ENCODE data around the gene TRRAP.

Gene TRRAP

GRCh38 chr7:98864731-98865453 is 13.4 kb upstream of the TRRAP start:
- H3K4me1 ChIP-seq (ENCODE audit: control insufficient read depth in 1 of 2, insufficient read depth in 2 of 2, low read length in 2 of 2) = no peaks in the 10 kb centered on the region

GRCh38 chr7:98866351-98866750 is 12.0 kb upstream of the TRRAP start:
- H3K4me1 ChIP-seq (ENCODE audit: control insufficient read depth in 1 of 2, insufficient read depth in 2 of 2, low read length in 2 of 2) = no peaks in the 10 kb centered on the region
- no peaks in the 10 kb centered on the region for H3K36me3 ChIP-seq (ENCODE audit: control insufficient read depth in 1 of 2, insufficient read depth in 2 of 2, low read length in 2 of 2)
- H3K9me3 ChIP-seq (ENCODE audit: control insufficient read depth in 1 of 2, low read length in 2 of 2) = no peaks in the 10 kb centered on the region
- no peak overlapping the region for H3K27ac ChIP-seq (ENCODE audit: low read depth, low read length)
- H3K27me3 ChIP-seq (ENCODE audit: control insufficient read depth in 1 of 2, insufficient read depth in 2 of 2, low read length in 2 of 2) = peaks cover 20 to 27% of the 10 kb centered on the region in 2 donors
- H3K4me3 ChIP-seq (ENCODE audit: low read depth in 1 of 2, low read length in 2 of 2) = no peak overlapping the region
- no peak overlapping the region for H3K9ac ChIP-seq (ENCODE audit: low read depth in 1 of 2, low read length in 2 of 2)

More at GRCh38 chr7:98864731-98865453, 13.4 kb upstream of the TRRAP start:
- Histone ChIP-seq H3K27me3 (ENCODE audit: control insufficient read depth in 1 of 2, insufficient read depth in 2 of 2, low read length in 2 of 2) (peaks cover 15 to 16% of the 10 kb centered on the region in 2 donors), H3K9me3 (ENCODE audit: control insufficient read depth in 1 of 2, low read length in 2 of 2) (no peaks in the 10 kb centered on the region), H3K27ac (ENCODE audit: low read depth, low read length) (no peak overlapping the region), H3K4me3 (ENCODE audit: low read depth in 1 of 2, low read length in 2 of 2) (no peak overlapping the region), H3K9ac (ENCODE audit: low read depth in 1 of 2, low read length in 2 of 2) (no peak overlapping the region), H3K36me3 (ENCODE audit: control insufficient read depth in 1 of 2, insufficient read depth in 2 of 2, low read length in 2 of 2) (no peaks in the 10 kb centered on the region)

GRCh38 chr7:98866765-98867164 is 11.6 kb upstream of the TRRAP start:
- peaks cover 24 to 27% of the 10 kb centered on the region in 2 donors for H3K27me3 ChIP-seq (ENCODE audit: control insufficient read depth in 1 of 2, insufficient read depth in 2 of 2, low read length in 2 of 2)
- no peak overlapping the region for H3K27ac ChIP-seq (ENCODE audit: low read depth, low read length)

DNA sequence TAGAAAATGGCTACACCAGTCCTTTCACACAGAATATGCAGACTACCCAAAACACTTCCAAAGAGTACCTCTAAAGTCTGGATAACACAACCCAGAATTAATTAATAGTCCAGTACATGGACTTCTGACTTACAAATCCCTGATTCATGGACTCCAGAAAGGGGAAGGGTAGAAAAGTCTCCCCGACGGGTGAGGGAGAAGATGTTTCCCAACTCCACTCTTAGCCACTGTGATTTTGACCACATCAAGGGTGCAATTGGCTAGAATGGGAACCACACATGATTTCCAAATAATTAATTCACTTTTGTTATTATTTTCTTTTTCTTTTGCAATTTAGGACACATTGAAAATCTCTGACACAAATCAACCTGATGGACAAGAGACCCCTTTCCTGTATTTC is 9.9 kb upstream of the TRRAP start:
- no peak overlapping the region for H3K27ac ChIP-seq (ENCODE audit: low read depth, low read length)
- H3K36me3 ChIP-seq (ENCODE audit: control insufficient read depth in 1 of 2, insufficient read depth in 2 of 2, low read length in 2 of 2) = no peaks in the 10 kb centered on the region
- no peak overlapping the region for H3K9ac ChIP-seq (ENCODE audit: low read depth in 1 of 2, low read length in 2 of 2)
- H3K9me3 ChIP-seq (ENCODE audit: control insufficient read depth in 1 of 2, low read length in 2 of 2) = no peaks in the 10 kb centered on the region
- peaks cover 24 to 27% of the 10 kb centered on the region in 2 donors for H3K27me3 ChIP-seq (ENCODE audit: control insufficient read depth in 1 of 2, insufficient read depth in 2 of 2, low read length in 2 of 2)
- H3K4me3 ChIP-seq (ENCODE audit: low read depth in 1 of 2, low read length in 2 of 2) = no peak overlapping the region
- H3K4me1 ChIP-seq (ENCODE audit: control insufficient read depth in 1 of 2, insufficient read depth in 2 of 2, low read length in 2 of 2) = no peaks in the 10 kb centered on the region

More at GRCh38 chr7:98866765-98867164, 11.6 kb upstream of the TRRAP start:
- no peak overlapping the region for H3K4me3 ChIP-seq (ENCODE audit: low read depth in 1 of 2, low read length in 2 of 2)
- no peak overlapping the region for H3K9ac ChIP-seq (ENCODE audit: low read depth in 1 of 2, low read length in 2 of 2)
- H3K36me3 ChIP-seq (ENCODE audit: control insufficient read depth in 1 of 2, insufficient read depth in 2 of 2, low read length in 2 of 2) = no peaks in the 10 kb centered on the region
- no peaks in the 10 kb centered on the region for H3K4me1 ChIP-seq (ENCODE audit: control insufficient read depth in 1 of 2, insufficient read depth in 2 of 2, low read length in 2 of 2)
- H3K9me3 ChIP-seq (ENCODE audit: control insufficient read depth in 1 of 2, low read length in 2 of 2) = no peaks in the 10 kb centered on the region

GRCh38 chr7:98869027-98869596 is 9.2 kb upstream of the TRRAP start:
- H3K9ac ChIP-seq (ENCODE audit: low read depth in 1 of 2, low read length in 2 of 2) = no peak overlapping the region

GRCh38 chr7:98869597-98870120 is 8.7 kb upstream of the TRRAP start, which contains the start of gene TMEM130:
TMEM130 (minus strand) TSS chr7:98870014; CDS start chr7:98869861, 153 bp downstream.
- H3K27ac ChIP-seq (ENCODE audit: low read depth, low read length) = no peak within 1 kb of the TSS
- H3K9me3 ChIP-seq (ENCODE audit: control insufficient read depth in 1 of 2, low read length in 2 of 2) = no peaks in the 10 kb centered on the region
- H3K27me3 ChIP-seq (ENCODE audit: control insufficient read depth in 1 of 2, insufficient read depth in 2 of 2, low read length in 2 of 2) = peaks cover 24 to 27% of the 10 kb centered on the region in 2 donors
- H3K4me1 ChIP-seq (ENCODE audit: control insufficient read depth in 1 of 2, insufficient read depth in 2 of 2, low read length in 2 of 2) = no peaks in the 10 kb centered on the region
- no peak within 1 kb of the TSS for H3K9ac ChIP-seq (ENCODE audit: low read depth in 1 of 2, low read length in 2 of 2)
- no peaks in the 10 kb centered on the region for H3K36me3 ChIP-seq (ENCODE audit: control insufficient read depth in 1 of 2, insufficient read depth in 2 of 2, low read length in 2 of 2)
- H3K4me3 ChIP-seq (ENCODE audit: low read depth in 1 of 2, low read length in 2 of 2) = no peak within 1 kb of the TSS

More at GRCh38 chr7:98869027-98869596, 9.2 kb upstream of the TRRAP start:
- no peaks in the 10 kb centered on the region for H3K9me3 ChIP-seq (ENCODE audit: control insufficient read depth in 1 of 2, low read length in 2 of 2)
- H3K27ac ChIP-seq (ENCODE audit: low read depth, low read length) = no peak overlapping the region
- no peak overlapping the region for H3K4me3 ChIP-seq (ENCODE audit: low read depth in 1 of 2, low read length in 2 of 2)
- H3K36me3 ChIP-seq (ENCODE audit: control insufficient read depth in 1 of 2, insufficient read depth in 2 of 2, low read length in 2 of 2) = no peaks in the 10 kb centered on the region
- peaks cover 24 to 27% of the 10 kb centered on the region in 2 donors for H3K27me3 ChIP-seq (ENCODE audit: control insufficient read depth in 1 of 2, insufficient read depth in 2 of 2, low read length in 2 of 2)
- no peaks in the 10 kb centered on the region for H3K4me1 ChIP-seq (ENCODE audit: control insufficient read depth in 1 of 2, insufficient read depth in 2 of 2, low read length in 2 of 2)

GRCh38 chr7:98870121-98870651 is 8.1 kb upstream of the TRRAP start:
- H3K27me3 ChIP-seq (ENCODE audit: control insufficient read depth in 1 of 2, insufficient read depth in 2 of 2, low read length in 2 of 2) = peaks cover 24 to 27% of the 10 kb centered on the region in 2 donors
- no peaks in the 10 kb centered on the region for H3K36me3 ChIP-seq (ENCODE audit: control insufficient read depth in 1 of 2, insufficient read depth in 2 of 2, low read length in 2 of 2)
- H3K9ac ChIP-seq (ENCODE audit: low read depth in 1 of 2, low read length in 2 of 2) = no peak overlapping the region
- no peak overlapping the region for H3K27ac ChIP-seq (ENCODE audit: low read depth, low read length)
- no peaks in the 10 kb centered on the region for H3K9me3 ChIP-seq (ENCODE audit: control insufficient read depth in 1 of 2, low read length in 2 of 2)
- no peaks in the 10 kb centered on the region for H3K4me1 ChIP-seq (ENCODE audit: control insufficient read depth in 1 of 2, insufficient read depth in 2 of 2, low read length in 2 of 2)
- H3K4me3 ChIP-seq (ENCODE audit: low read depth in 1 of 2, low read length in 2 of 2) = no peak overlapping the region

DNA sequence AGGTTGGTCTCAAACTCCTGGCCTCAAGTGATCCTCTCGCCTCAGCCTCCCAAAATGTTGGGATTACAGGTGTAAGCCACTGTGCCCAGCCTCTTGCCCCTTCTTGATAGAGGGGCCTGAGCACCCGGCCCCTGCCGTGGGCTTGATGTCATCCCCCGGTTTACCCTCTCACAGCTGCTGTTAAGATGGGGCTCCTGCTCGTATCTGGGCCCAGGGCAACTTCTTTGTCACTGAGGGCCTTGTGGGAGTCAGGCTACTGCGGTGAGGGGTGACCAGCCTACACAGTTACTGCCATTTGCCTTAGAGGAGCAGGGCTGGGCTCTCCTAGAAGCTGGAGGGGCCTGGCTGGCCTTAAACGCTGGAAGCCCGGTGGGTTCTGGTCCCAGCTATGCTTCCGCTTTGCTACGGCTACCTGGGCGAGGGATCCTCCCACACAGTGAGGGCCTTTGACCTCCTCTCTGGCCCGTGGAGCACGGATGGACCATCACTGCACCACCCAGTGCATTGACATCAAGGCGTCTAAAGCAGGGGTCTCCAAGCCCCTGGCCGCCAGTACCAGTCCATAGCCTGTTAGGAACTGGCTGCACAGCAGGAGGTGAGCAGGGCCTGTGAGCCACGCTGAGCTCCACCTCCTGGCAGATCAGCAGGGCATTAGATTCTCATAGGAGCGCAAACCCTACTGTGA is 7.4 kb upstream of the TRRAP start:
- Histone ChIP-seq H3K27me3 (ENCODE audit: control insufficient read depth in 1 of 2, insufficient read depth in 2 of 2, low read length in 2 of 2) (peaks cover 24 to 27% of the 10 kb centered on the region in 2 donors), H3K9me3 (ENCODE audit: control insufficient read depth in 1 of 2, low read length in 2 of 2) (no peaks in the 10 kb centered on the region), H3K4me1 (ENCODE audit: control insufficient read depth in 1 of 2, insufficient read depth in 2 of 2, low read length in 2 of 2) (no peaks in the 10 kb centered on the region), H3K27ac (ENCODE audit: low read depth, low read length) (no peak overlapping the region), H3K36me3 (ENCODE audit: control insufficient read depth in 1 of 2, insufficient read depth in 2 of 2, low read length in 2 of 2) (no peaks in the 10 kb centered on the region), H3K4me3 (ENCODE audit: low read depth in 1 of 2, low read length in 2 of 2) (no peak overlapping the region), H3K9ac (ENCODE audit: low read depth in 1 of 2, low read length in 2 of 2) (no peak overlapping the region)

- no peak overlapping the region for H3K4me3 ChIP-seq (ENCODE audit: low read depth in 1 of 2, low read length in 2 of 2)
- peaks cover 0 to 1% of the 10 kb centered on the region in 2 donors for H3K4me1 ChIP-seq (ENCODE audit: control insufficient read depth in 1 of 2, insufficient read depth in 2 of 2, low read length in 2 of 2)
- no peak overlapping the region for H3K9ac ChIP-seq (ENCODE audit: low read depth in 1 of 2, low read length in 2 of 2)
- peaks cover 23 to 24% of the 10 kb centered on the region in 2 donors for H3K27me3 ChIP-seq (ENCODE audit: control insufficient read depth in 1 of 2, insufficient read depth in 2 of 2, low read length in 2 of 2)
- H3K27ac ChIP-seq (ENCODE audit: low read depth, low read length) = no peak overlapping the region
- no peaks in the 10 kb centered on the region for H3K9me3 ChIP-seq (ENCODE audit: control insufficient read depth in 1 of 2, low read length in 2 of 2)
- no peaks in the 10 kb centered on the region for H3K36me3 ChIP-seq (ENCODE audit: control insufficient read depth in 1 of 2, insufficient read depth in 2 of 2, low read length in 2 of 2)
Measured at GRCh38 chr7:98872328-98872924, 5.9 kb upstream of the TRRAP start.

Data from duodenal mucosa (tissue), 2 donors.